Adrenal gland (tissue), 5 donors: ENCODE data around the gene FTSJ3.

Experiments
- CTCF ChIP-seq, 6 experiments: fragments of 450-650 bp in 4 of 6; fragments of 200-600 bp in 2 of 6; sonication (generic) in 1 of 6; IDR thresholded peaks; 1 replicate in 5 of 6; 2 replicates in 1 of 6; pipeline versions ENCODE4 v1.5.1 to v1.8.0; 2016 to 2021; ENCODE audit warnings: antibody characterized with exemption in 6 of 6, mild to moderate bottlenecking in 2 of 6, moderate library complexity in 1 of 6
- POLR2A ChIP-seq, 2 donors: fragments of 450-650 bp; IDR thresholded peaks; one replicate each; pipeline ENCODE4 v1.6.1; 2017; ENCODE audit warnings: antibody characterized with exemption in 2 of 2, mild to moderate bottlenecking in 2 of 2, moderate library complexity in 1 of 2
- donor health status: DM: no; HTN: no; CAD: no.

- TF ChIP-seq POLR2A (IDR thresholded peaks at IDR 0.05) (no peak), CTCF (IDR thresholded peaks at IDR 0.05) (no peak)
Observed at GRCh38 chr17:63837480-63837879, 10.0 kb upstream of the FTSJ3 start.
